DND-41 (cell line): ENCODE data around the gene GPR37.

Experiments
- ATAC-seq: fragments of 200-7000 bp; cut with Tn5 transposase; 3 replicates; pipeline ENCODE4 v1.9.1; 2021; ENCODE audit warnings: low read depth; ENCODE audit not compliant: insufficient read depth
- DNase-seq: peaks from one replicate; pipeline ENCODE4 v3.0.0-alpha.2; 2020
- H2AFZ ChIP-seq: 2 replicates; pipeline ENCODE4 v1.6.0; 2012; ENCODE audit warnings: low read depth, low read length
- H3K27ac ChIP-seq: 2 replicates; pipeline ENCODE4 v1.5.1; 2012; ENCODE audit warnings: low read length, inconsistent platforms
- H3K27me3 ChIP-seq: fragments of 200-600 bp; sonication (generic); 2 replicates; pipeline ENCODE4 v1.6.0; 2012; ENCODE audit warnings: low read length, mild to moderate bottlenecking, inconsistent platforms; ENCODE audit not compliant: insufficient read depth, poor library complexity
- H3K36me3 ChIP-seq: 2 replicates; pipeline ENCODE4 v1.5.1; 2012; ENCODE audit warnings: low read length, inconsistent platforms; ENCODE audit not compliant: insufficient read depth
- H3K4me1 ChIP-seq: 2 replicates; pipeline ENCODE4 v1.5.1; 2012; ENCODE audit warnings: mild to moderate bottlenecking, low read length; ENCODE audit not compliant: insufficient read depth
- H3K4me2 ChIP-seq: 2 replicates; pipeline ENCODE4 v1.6.0; 2012; ENCODE audit warnings: mild to moderate bottlenecking, moderate library complexity, low read length, inconsistent platforms; ENCODE audit not compliant: insufficient read depth
- H3K4me3 ChIP-seq, 2 experiments: fragments of 200-600 bp in 1 of 2; shearing (Covaris generic) in 1 of 2; 2 replicates each; pipeline ENCODE4 v1.5.1; 2012 to 2016; ENCODE audit warnings: inconsistent platforms in 2 of 2, low read length in 2 of 2, mild to moderate bottlenecking in 2 of 2, low read depth in 1 of 2, moderate library complexity in 1 of 2
- H3K79me2 ChIP-seq: 2 replicates; pipeline ENCODE4 v1.6.0; 2012; ENCODE audit warnings: low read length, inconsistent platforms; ENCODE audit not compliant: insufficient read depth
- H3K9ac ChIP-seq: 2 replicates; pipeline ENCODE4 v1.6.0; 2012; ENCODE audit warnings: low read depth, mild to moderate bottlenecking, inconsistent platforms, low read length, moderate library complexity
- H3K9me3 ChIP-seq: 2 replicates; pipeline ENCODE4 v1.5.1; 2012; ENCODE audit warnings: low read length, moderate library complexity, mild to moderate bottlenecking, inconsistent platforms; ENCODE audit not compliant: insufficient read depth, severe bottlenecking
- H4K20me1 ChIP-seq: 2 replicates; pipeline ENCODE4 v1.6.0; 2012; ENCODE audit warnings: low read length; ENCODE audit not compliant: insufficient read depth
- EZH2 ChIP-seq: IDR thresholded peaks from 3 replicates; pipeline ENCODE4 v1.6.1; 2012; ENCODE audit warnings: borderline replicate concordance, low read depth, mild to moderate bottlenecking, moderate library complexity, low read length, inconsistent platforms; ENCODE audit not compliant: severe bottlenecking
- TF ChIP-seq, protein P1 (sequence below): IDR thresholded peaks from 2 replicates; pipeline ENCODE4 v1.5.1; 2012; ENCODE audit warnings: borderline replicate concordance, low read length, moderate library complexity, mild to moderate bottlenecking; ENCODE audit not compliant: poor library complexity, severe bottlenecking; ENCODE audit errors: extremely low read depth

The GPR37 gene

DNA sequence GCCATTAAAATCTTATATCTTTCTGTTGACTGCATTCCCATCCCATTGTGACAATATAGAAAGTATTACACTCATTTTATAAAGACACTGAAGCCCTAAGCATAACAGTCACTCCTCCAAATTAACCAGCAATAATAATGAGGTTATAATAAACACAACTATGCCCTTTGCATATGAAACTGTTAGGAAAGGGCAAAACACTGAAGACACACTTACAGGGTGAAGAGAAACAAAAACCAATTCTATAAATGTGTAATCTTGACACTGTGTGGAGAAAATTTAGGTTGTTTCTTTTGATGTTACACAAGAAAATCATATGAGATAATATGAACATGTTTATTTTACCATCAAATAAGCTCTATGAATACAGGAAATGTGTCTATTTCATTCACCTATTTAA, 14.0 kb upstream of the GPR37 start:
- no peaks in the 10 kb centered on the region for H3K27me3 ChIP-seq
- H4K20me1 ChIP-seq = no peaks in the 10 kb centered on the region
- no peak overlapping the region for H3K9ac ChIP-seq
- ATAC-seq = no peak
- H3K4me1 ChIP-seq = no peaks in the 10 kb centered on the region
- no peak overlapping the region for H2AFZ ChIP-seq
- no peaks in the 10 kb centered on the region for H3K9me3 ChIP-seq
- no peak for DNase-seq
- no peak overlapping the region for H3K4me3 ChIP-seq
- H3K79me2 ChIP-seq = no peaks in the 10 kb centered on the region
- no peak for TF ChIP-seq EZH2
- TF ChIP-seq, protein P1, sequence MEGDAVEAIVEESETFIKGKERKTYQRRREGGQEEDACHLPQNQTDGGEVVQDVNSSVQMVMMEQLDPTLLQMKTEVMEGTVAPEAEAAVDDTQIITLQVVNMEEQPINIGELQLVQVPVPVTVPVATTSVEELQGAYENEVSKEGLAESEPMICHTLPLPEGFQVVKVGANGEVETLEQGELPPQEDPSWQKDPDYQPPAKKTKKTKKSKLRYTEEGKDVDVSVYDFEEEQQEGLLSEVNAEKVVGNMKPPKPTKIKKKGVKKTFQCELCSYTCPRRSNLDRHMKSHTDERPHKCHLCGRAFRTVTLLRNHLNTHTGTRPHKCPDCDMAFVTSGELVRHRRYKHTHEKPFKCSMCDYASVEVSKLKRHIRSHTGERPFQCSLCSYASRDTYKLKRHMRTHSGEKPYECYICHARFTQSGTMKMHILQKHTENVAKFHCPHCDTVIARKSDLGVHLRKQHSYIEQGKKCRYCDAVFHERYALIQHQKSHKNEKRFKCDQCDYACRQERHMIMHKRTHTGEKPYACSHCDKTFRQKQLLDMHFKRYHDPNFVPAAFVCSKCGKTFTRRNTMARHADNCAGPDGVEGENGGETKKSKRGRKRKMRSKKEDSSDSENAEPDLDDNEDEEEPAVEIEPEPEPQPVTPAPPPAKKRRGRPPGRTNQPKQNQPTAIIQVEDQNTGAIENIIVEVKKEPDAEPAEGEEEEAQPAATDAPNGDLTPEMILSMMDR = no peak
- H3K27ac ChIP-seq = no peak overlapping the region
- no peaks in the 10 kb centered on the region for H3K36me3 ChIP-seq
- H3K4me2 ChIP-seq = no peak overlapping the region

DNA sequence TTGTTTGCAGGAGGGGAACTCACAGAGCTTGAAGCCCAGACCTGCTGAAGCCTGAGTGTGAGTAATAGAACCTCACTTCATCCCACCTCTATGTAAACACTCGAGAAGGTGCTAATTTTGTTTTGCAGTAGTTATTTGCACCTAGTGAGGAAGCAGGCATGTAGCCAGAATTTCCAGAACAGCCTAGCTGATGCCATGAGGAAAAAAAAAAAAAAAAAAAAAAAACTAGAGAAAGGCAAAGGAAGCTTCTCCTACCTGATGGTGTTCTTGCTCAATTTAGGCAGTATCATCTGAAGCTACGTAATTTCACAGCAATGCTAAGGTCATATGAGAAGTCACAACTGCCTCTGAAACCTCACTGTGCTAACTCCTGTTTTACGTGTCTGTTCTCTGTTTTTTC, 13.6 kb upstream of the GPR37 start:
- H3K4me1 ChIP-seq = no peaks in the 10 kb centered on the region
- no peak for ATAC-seq

DNA sequence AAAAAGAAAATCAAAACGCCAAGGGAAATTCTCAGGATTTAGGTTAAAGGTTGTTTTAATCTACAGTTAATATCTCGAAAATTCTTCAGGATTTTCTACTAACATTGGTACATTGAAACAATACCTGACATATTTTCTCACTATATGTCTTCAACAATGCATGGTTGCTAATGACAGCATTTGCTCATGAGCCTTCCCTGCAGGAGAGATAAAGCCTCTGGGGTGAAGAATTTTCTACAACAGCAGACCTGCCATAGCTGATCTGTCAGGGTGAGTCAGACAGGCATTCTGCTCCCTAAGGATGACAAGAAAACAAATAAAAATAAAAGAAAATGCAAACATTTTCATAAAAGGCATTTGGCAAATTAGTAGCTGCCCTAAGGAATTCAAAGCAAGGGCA, 11.7 kb upstream of the GPR37 start:
- Histone ChIP-seq H3K4me3 (no peak overlapping the region), H3K9ac (no peak overlapping the region), H3K27me3 (no peaks in the 10 kb centered on the region), H3K4me1 (no peaks in the 10 kb centered on the region), H2AFZ (no peak overlapping the region), H3K79me2 (no peaks in the 10 kb centered on the region), H3K4me2 (no peak overlapping the region), H3K27ac (no peak overlapping the region), H3K9me3 (no peaks in the 10 kb centered on the region), H4K20me1 (no peaks in the 10 kb centered on the region), H3K36me3 (no peaks in the 10 kb centered on the region)
- no peak for DNase-seq
- TF ChIP-seq, protein P1 = no peak
- TF ChIP-seq EZH2 = no peak
- ATAC-seq = no peak

More for the DNA sequence above, 13.6 kb upstream of the GPR37 start:
- Histone ChIP-seq H3K9me3 (no peaks in the 10 kb centered on the region), H3K27ac (no peak overlapping the region), H4K20me1 (no peaks in the 10 kb centered on the region), H3K79me2 (no peaks in the 10 kb centered on the region), H3K4me3 (no peak overlapping the region), H3K36me3 (no peaks in the 10 kb centered on the region), H3K9ac (no peak overlapping the region), H3K27me3 (no peaks in the 10 kb centered on the region), H2AFZ (no peak overlapping the region), H3K4me2 (no peak overlapping the region)
- no peak for TF ChIP-seq EZH2
- TF ChIP-seq, protein P1 = no peak
- no peak for DNase-seq

DNA sequence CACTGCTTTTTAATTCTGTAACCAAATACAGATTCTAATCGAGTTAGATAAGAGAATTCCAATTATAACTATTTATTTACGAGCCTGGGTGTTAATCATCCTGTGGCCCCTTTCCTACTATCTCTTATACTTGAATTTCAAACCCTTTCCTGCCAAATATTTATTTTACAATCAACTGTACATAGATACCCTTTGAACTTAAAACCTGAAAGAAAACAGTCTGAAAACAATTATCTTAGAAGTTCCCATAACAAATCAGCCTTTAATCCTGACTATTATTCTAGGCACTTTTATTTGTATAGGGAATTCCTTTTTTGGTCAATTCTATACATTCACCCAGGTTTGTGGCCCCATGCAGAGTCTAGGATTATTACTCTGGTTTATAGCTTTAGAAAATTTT, 10.6 kb upstream of the GPR37 start:
- H3K4me3 ChIP-seq = no peak overlapping the region
- H3K4me1 ChIP-seq = no peaks in the 10 kb centered on the region
- no peak overlapping the region for H3K9ac ChIP-seq
- H3K27me3 ChIP-seq = no peaks in the 10 kb centered on the region
- no peaks in the 10 kb centered on the region for H3K9me3 ChIP-seq
- TF ChIP-seq EZH2 = no peak
- TF ChIP-seq, protein P1 = no peak
- no peak for ATAC-seq
- no peaks in the 10 kb centered on the region for H4K20me1 ChIP-seq
- no peak for DNase-seq
- H2AFZ ChIP-seq = no peak overlapping the region
- no peak overlapping the region for H3K4me2 ChIP-seq
- no peaks in the 10 kb centered on the region for H3K79me2 ChIP-seq
- H3K27ac ChIP-seq = no peak overlapping the region
- H3K36me3 ChIP-seq = no peaks in the 10 kb centered on the region
